GM12878 (cell line): ENCODE measurements around the gene PTPRN2. TPM values are rescaled to one million over a fixed set of nuclear protein-coding genes. Genes with fewer than 3 reads are reported as not detected.

Experiments
- ATAC-seq: fragments of 200-7000 bp; cut with Tn5 transposase; 3 replicates; pipeline ENCODE4 v1.9.1; 2020; ENCODE audit warnings: mild to moderate bottlenecking, moderate library complexity
- BruUV-seq: library from RNA; stranded (reverse); fragments of 400-500 nt; replicated peaks from 2 replicates; lab custom pipeline; 2021; lab: Mats Ljungman, UMichigan
- CTCF ChIA-PET: fragments of 300-600 bp; sonication (Branson Sonifier 250); formaldehyde crosslinking; extraction: SDS; loops from one replicate; lab custom pipeline; 2021; ENCODE audit warnings: inconsistent platforms; lab: Yijun Ruan, JAX
- POLR2A ChIA-PET: fragments of 350-600 bp; formaldehyde crosslinking; extraction: SDS; loops from one replicate; lab custom pipeline; 2021; ENCODE audit warnings: inconsistent platforms; lab: Charles Lee
- RAD21 ChIA-PET: fragments of 300-600 bp; sonication (Branson Sonifier 250); formaldehyde crosslinking; loops from one replicate; lab custom pipeline; 2023; ENCODE audit warnings: antibody characterized with exemption; ENCODE audit not compliant: unreplicated experiment; lab: Charles Lee
- SMC1A ChIA-PET: fragments of 300-600 bp; sonication (Branson Sonifier 250); formaldehyde crosslinking; loops from one replicate; lab custom pipeline; 2023; ENCODE audit not compliant: unreplicated experiment, uncharacterized antibody; lab: Charles Lee
- DNase-seq: peaks from one replicate; pipeline ENCODE4 v3.0.0-alpha.2; 2011; ENCODE audit warnings: low read depth, low spot score
- FAIRE-seq: peaks from 3 replicates; lab custom pipeline; 2011; peaks lifted over from hg19 to GRCh38; lab: Jason Lieb, UNC
- H2AFZ ChIP-seq: 2 replicates; pipeline ENCODE4 v1.6.0; 2011; ENCODE audit warnings: low read depth, low read length, control low read depth; ENCODE audit not compliant: control insufficient read depth
- H3K27ac ChIP-seq: 2 replicates; pipeline ENCODE4 v1.5.1; 2011; ENCODE audit warnings: control low read depth; ENCODE audit not compliant: control insufficient read depth, insufficient read depth
- H3K27me3 ChIP-seq, 2 experiments: replicated peaks in 1 of 2; 2 replicates each; pipeline versions ENCODE4 v1.6.0 to v1.6.1; 2011; ENCODE audit warnings: low read length in 1 of 2; ENCODE audit not compliant: control insufficient read depth in 2 of 2, insufficient read depth in 2 of 2
- H3K36me3 ChIP-seq, 2 experiments: 2 replicates each; pipeline ENCODE4 v1.5.1; 2011; ENCODE audit warnings: low read length in 1 of 2; ENCODE audit not compliant: control insufficient read depth in 2 of 2, insufficient read depth in 2 of 2
- H3K4me1 ChIP-seq: 2 replicates; pipeline ENCODE4 v1.6.1; 2011; ENCODE audit warnings: mild to moderate bottlenecking, low read length, moderate library complexity, mixed read lengths; ENCODE audit not compliant: control insufficient read depth, insufficient read depth
- H3K4me2 ChIP-seq: 2 replicates; pipeline ENCODE4 v1.6.0; 2011; ENCODE audit warnings: control low read depth; ENCODE audit not compliant: control insufficient read depth, insufficient read depth
- H3K4me3 ChIP-seq: fragments of 200-600 bp; sonication (generic); 2 replicates; pipeline ENCODE4 v1.5.1; 2016
- H3K79me2 ChIP-seq: 2 replicates; pipeline ENCODE4 v1.6.0; 2011; ENCODE audit warnings: low read length; ENCODE audit not compliant: control insufficient read depth, insufficient read depth
- H3K9ac ChIP-seq: 2 replicates; pipeline ENCODE4 v1.8.0; 2011; ENCODE audit warnings: low read length, control low read depth, mixed read lengths; ENCODE audit not compliant: control insufficient read depth, insufficient read depth
- H3K9me3 ChIP-seq: replicated peaks from 3 replicates; pipeline ENCODE4 v1.5.1; 2011; ENCODE audit warnings: mild to moderate bottlenecking, low read length; ENCODE audit not compliant: control insufficient read depth, insufficient read depth
- H4K20me1 ChIP-seq: 2 replicates; pipeline ENCODE4 v1.6.0; 2011; ENCODE audit not compliant: control insufficient read depth, insufficient read depth
- FOS ChIP-seq: IDR thresholded peaks from 3 replicates; pipeline ENCODE4 v1.6.1; 2011; ENCODE audit warnings: borderline replicate concordance; ENCODE audit not compliant: insufficient read length; ENCODE audit errors: extremely low read depth
- HDGF ChIP-seq: fragments of 450-650 bp; IDR thresholded peaks from 2 replicates; pipeline ENCODE4 v1.6.1; 2016; ENCODE audit warnings: antibody characterized with exemption
- HSF1 ChIP-seq: fragments of 150-350 bp; IDR thresholded peaks from 2 replicates; pipeline ENCODE4 v1.6.1; 2014; ENCODE audit warnings: mild to moderate bottlenecking, low read depth, low read length
- IRF5 ChIP-seq: fragments of 450-650 bp; IDR thresholded peaks from 2 replicates; pipeline ENCODE4 v1.6.1; 2017; ENCODE audit warnings: borderline replicate concordance
- RB1 ChIP-seq: fragments of 450-650 bp; formaldehyde crosslinking; IDR thresholded peaks from 2 replicates; pipeline ENCODE4 v1.6.1; 2017; ENCODE audit warnings: mild to moderate bottlenecking, borderline replicate concordance
- ZBTB11 ChIP-seq: fragments of 450-650 bp; formaldehyde crosslinking; IDR thresholded peaks from 2 replicates; pipeline ENCODE4 v1.5.0; 2022; ENCODE audit warnings: mild to moderate bottlenecking, missing genetic modification characterization
- ZBTB40 ChIP-seq: fragments of 450-650 bp; IDR thresholded peaks from 2 replicates; pipeline ENCODE4 v1.6.1; 2016; ENCODE audit warnings: mild to moderate bottlenecking, moderate library complexity, borderline replicate concordance
- WGBS: methylation state at CpG from one replicate; pipeline ENCODE4 v1.1.6; 2016; ENCODE audit warnings: low lambda C conversion rate; ENCODE audit not compliant: insufficient replicate concordance, insufficient coverage; ENCODE audit errors: missing lambda C conversion rate; 5-methylcytosine and 5-hydroxymethylcytosine counted together
- in situ Hi-C: fragments of 300-500 bp; cut with MboI; formaldehyde crosslinking; loops from 9 replicates; pipeline ENCODE4 v1.14.3; 2018; ENCODE audit warnings: mixed read lengths
- intact Hi-C: fragments of 100-400 bp; cut with micrococcal nuclease; formaldehyde crosslinking; loops from one replicate; pipeline ENCODE4 v1.14.2; 2022; ENCODE audit not compliant: unreplicated experiment
- polyA plus RNA-seq, 11 experiments: library from polyadenylated mRNA; depleted of rRNA in 4 of 11; unstranded in 6 of 11; stranded (reverse) in 5 of 11; fragments of >200 nt; fragmentation: Nextera tagmentation in 4 of 11; fragmentation: Illumina TruSeq in 1 of 11; extraction: Ambion mirVana in 4 of 11; extraction: Trizol in 1 of 11; gene quantifications; 1 replicate in 1 of 11; 2 replicates in 10 of 11; pipeline versions ENCODE4 v1.2.1 to v1.2.3, GENCODE V29; 2011 to 2016; ENCODE audit warnings: inconsistent platforms in 2 of 11, missing spikeins in 2 of 11, low read depth in 1 of 11
- total RNA-seq, 4 experiments: library from RNA; depleted of rRNA in 3 of 4; stranded (reverse); fragments of >200 nt in 3 of 4; fragmentation: Illumina TruSeq in 1 of 4; extraction: Trizol in 1 of 4; gene quantifications; 2 replicates each; pipeline versions ENCODE4 v1.2.1 to v1.2.3, GENCODE V29; 2013 to 2021

PTPRN2 gene
- total and polyA plus RNA-seq, 10 of the 15 experiments (the other 5 are each of a cell fraction or from before 2014, with no cell fraction given), result 5.4 TPM; not detected in 9

- TF ChIP-seq HSF1, result no peak
Measured at GRCh38 chr7:158512869-158513268, 74.8 kb downstream of the PTPRN2 start (continued).

GRCh38 chr7:158512042-158512441 is 75.6 kb downstream of the PTPRN2 start:
- H4K20me1 ChIP-seq, result no peaks in the 10 kb centered on the region
- H2AFZ ChIP-seq, result no peak overlapping the region
- ATAC-seq, result no peak
- BruUV-seq, result no TSS peak
- no peak for TF ChIP-seq ZBTB11 (CRISPR knock-in tag)
- TF ChIP-seq IRF5, result no peak
- no peak for TF ChIP-seq HDGF
- no peak for TF ChIP-seq RB1
- no peak for TF ChIP-seq ZBTB40
- no peak for TF ChIP-seq FOS
- TF ChIP-seq, all 136 proteins: peak for 0
- Histone ChIP-seq H3K27me3 (no peaks in the 10 kb centered on the region), H3K4me3 (no peak overlapping the region), H3K27ac (no peak overlapping the region), H3K79me2 (no peaks in the 10 kb centered on the region), H3K4me2 (no peak overlapping the region), H3K9ac (no peak overlapping the region), H3K9me3 (peaks cover 1% of the 10 kb centered on the region; the same call in 2 of the 3 replicates), H3K36me3 (no peaks in the 10 kb centered on the region), H3K4me1 (no peaks in the 10 kb centered on the region)
- ChIA-PET POLR2A (no interaction called here), SMC1A (no interaction called here), CTCF (no interaction called here), RAD21 (no interaction called here)
- DNase-seq, result no peak
- no peak for FAIRE-seq
- intact Hi-C loops (no loop called here), in situ Hi-C loops (no loop called here)
- 4% methylated on average over 6 of the region's 6 CpGs for WGBS
